Astrocyte (in vitro differentiated cells and primary cell): Measurements from ENCODE around the gene PRF1. TPM values are rescaled to one million over a fixed set of nuclear protein-coding genes. Genes with fewer than 3 reads are reported as not detected.

ENCODE experiments used
- DNase-seq: peaks from one replicate; pipeline ENCODE4 v3.0.0-alpha.2; 2010; ENCODE audit warnings: low read depth
- FAIRE-seq: peaks from 2 replicates; lab custom pipeline; 2011; peaks lifted over from hg19 to GRCh38; lab: Jason Lieb, UNC
- H2AFZ ChIP-seq: 2 replicates; pipeline ENCODE4 v1.6.0; 2012; ENCODE audit warnings: low read depth, low read length, inconsistent platforms
- H3K27ac ChIP-seq: 2 replicates; pipeline ENCODE4 v1.5.1; 2011; ENCODE audit warnings: low read depth, low read length, inconsistent platforms
- H3K27me3 ChIP-seq: 2 replicates; pipeline ENCODE4 v1.6.0; 2011; ENCODE audit warnings: low read length, inconsistent platforms; ENCODE audit not compliant: insufficient read depth
- H3K36me3 ChIP-seq: 2 replicates; pipeline ENCODE4 v1.5.1; 2011; ENCODE audit warnings: low read length, inconsistent platforms; ENCODE audit not compliant: insufficient read depth
- H3K4me1 ChIP-seq: 2 replicates; pipeline ENCODE4 v1.5.1; 2011; ENCODE audit warnings: low read length, inconsistent platforms; ENCODE audit not compliant: insufficient read depth
- H3K4me2 ChIP-seq: 2 replicates; pipeline ENCODE4 v1.6.0; 2012; ENCODE audit warnings: low read length, inconsistent platforms
- H3K4me3 ChIP-seq: 2 replicates; pipeline ENCODE4 v1.5.1; 2011; ENCODE audit warnings: low read depth, mild to moderate bottlenecking, low read length, inconsistent platforms; ENCODE audit not compliant: insufficient read depth
- H3K79me2 ChIP-seq: 2 replicates; pipeline ENCODE4 v1.6.0; 2012; ENCODE audit warnings: mild to moderate bottlenecking, low read length, inconsistent platforms; ENCODE audit not compliant: insufficient read depth
- H3K9ac ChIP-seq: 2 replicates; pipeline ENCODE4 v1.6.0; 2012; ENCODE audit warnings: mild to moderate bottlenecking, low read length, inconsistent platforms
- H3K9me3 ChIP-seq: 2 replicates; pipeline ENCODE4 v1.5.1; 2012; ENCODE audit warnings: low read depth, mild to moderate bottlenecking, low read length, inconsistent platforms; ENCODE audit not compliant: insufficient read depth
- H4K20me1 ChIP-seq: 2 replicates; pipeline ENCODE4 v1.6.0; 2012; ENCODE audit warnings: low read length, inconsistent platforms; ENCODE audit not compliant: insufficient read depth
- H3K27ac Mint-ChIP-seq: one replicate; pipeline ENCODE4 v1.8.0; 2021; ENCODE audit warnings: mild to moderate bottlenecking, mixed read lengths; ENCODE audit not compliant: unreplicated experiment
- H3K27me3 Mint-ChIP-seq: one replicate; pipeline ENCODE4 v1.8.0; 2021; ENCODE audit warnings: low read depth, mixed read lengths; ENCODE audit not compliant: unreplicated experiment
- H3K36me3 Mint-ChIP-seq: one replicate; pipeline ENCODE4 v1.8.0; 2021; ENCODE audit warnings: low read depth, mixed read lengths; ENCODE audit not compliant: unreplicated experiment
- H3K4me1 Mint-ChIP-seq: one replicate; pipeline ENCODE4 v1.8.0; 2021; ENCODE audit warnings: low read depth, mixed read lengths; ENCODE audit not compliant: unreplicated experiment
- H3K4me3 Mint-ChIP-seq: one replicate; pipeline ENCODE4 v1.8.0; 2021; ENCODE audit warnings: mild to moderate bottlenecking, moderate library complexity, mixed read lengths; ENCODE audit not compliant: unreplicated experiment
- H3K9me3 Mint-ChIP-seq: one replicate; pipeline ENCODE4 v1.8.0; 2021; ENCODE audit warnings: mild to moderate bottlenecking, mixed read lengths; ENCODE audit not compliant: unreplicated experiment
- EZH2 ChIP-seq: IDR thresholded peaks from 2 replicates; pipeline ENCODE4 v1.6.1; 2012; ENCODE audit warnings: mild to moderate bottlenecking, low read length, inconsistent platforms; ENCODE audit not compliant: insufficient read depth
- total RNA-seq: library from RNA; stranded (reverse); gene quantifications from 2 replicates; pipeline ENCODE4 v1.2.1, GENCODE V29; 2021
- TF ChIP-seq, protein P1 (sequence below): IDR thresholded peaks from 2 replicates; pipeline ENCODE4 v1.5.1; 2011; ENCODE audit warnings: low read depth, mild to moderate bottlenecking, inconsistent platforms, low read length, moderate library complexity; ENCODE audit not compliant: insufficient read depth

Gene PRF1
- total RNA-seq, 1 donor from 2014 or later = 0.16 TPM

DNA sequence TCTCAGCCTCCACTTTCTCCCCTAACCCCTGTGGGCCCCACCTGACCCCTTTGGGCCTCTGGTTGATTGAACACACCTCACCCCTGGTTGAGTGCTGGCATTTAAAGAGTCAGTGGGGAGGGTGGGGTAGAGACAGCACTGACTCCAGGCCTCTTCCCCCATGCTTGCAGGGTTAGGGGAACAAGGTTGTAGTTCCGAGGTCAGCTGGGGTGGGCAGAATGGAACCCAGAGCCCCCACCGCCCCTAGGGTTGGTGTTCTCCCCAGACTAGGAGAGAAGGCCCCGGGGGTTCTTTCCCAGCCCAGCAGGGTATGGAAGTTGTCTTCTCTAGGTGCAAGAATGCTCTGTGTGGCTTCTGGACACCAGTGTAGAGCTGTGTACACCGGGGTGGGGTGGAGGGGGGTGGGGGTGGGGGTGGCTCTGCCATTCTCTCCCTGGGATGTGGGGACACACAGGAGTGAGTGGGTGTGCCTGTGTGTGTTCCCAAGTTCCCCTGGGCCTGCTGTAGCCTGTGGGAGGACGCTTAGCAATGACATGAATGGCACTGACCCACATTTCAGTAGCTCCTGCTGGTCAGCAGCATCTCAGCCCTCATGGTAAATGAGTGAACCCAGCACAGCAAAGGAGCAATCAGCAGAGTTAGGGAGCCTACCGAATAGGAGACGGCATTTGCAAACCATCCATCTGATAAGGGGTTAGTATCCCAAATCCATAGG is 33.6 kb downstream of the PRF1 start:
- no peaks in the 10 kb centered on the region for H4K20me1 ChIP-seq
- Mint-ChIP-seq H3K27ac (no peak overlapping the region), H3K36me3 (peaks cover 2% of the 10 kb centered on the region), H3K27me3 (peaks cover 48% of the 10 kb centered on the region), H3K9me3 (no peaks in the 10 kb centered on the region), H3K4me1 (no peaks in the 10 kb centered on the region), H3K4me3 (no peak overlapping the region)
- DNase-seq (no peak), FAIRE-seq (no peak)
- TF ChIP-seq, protein P1, sequence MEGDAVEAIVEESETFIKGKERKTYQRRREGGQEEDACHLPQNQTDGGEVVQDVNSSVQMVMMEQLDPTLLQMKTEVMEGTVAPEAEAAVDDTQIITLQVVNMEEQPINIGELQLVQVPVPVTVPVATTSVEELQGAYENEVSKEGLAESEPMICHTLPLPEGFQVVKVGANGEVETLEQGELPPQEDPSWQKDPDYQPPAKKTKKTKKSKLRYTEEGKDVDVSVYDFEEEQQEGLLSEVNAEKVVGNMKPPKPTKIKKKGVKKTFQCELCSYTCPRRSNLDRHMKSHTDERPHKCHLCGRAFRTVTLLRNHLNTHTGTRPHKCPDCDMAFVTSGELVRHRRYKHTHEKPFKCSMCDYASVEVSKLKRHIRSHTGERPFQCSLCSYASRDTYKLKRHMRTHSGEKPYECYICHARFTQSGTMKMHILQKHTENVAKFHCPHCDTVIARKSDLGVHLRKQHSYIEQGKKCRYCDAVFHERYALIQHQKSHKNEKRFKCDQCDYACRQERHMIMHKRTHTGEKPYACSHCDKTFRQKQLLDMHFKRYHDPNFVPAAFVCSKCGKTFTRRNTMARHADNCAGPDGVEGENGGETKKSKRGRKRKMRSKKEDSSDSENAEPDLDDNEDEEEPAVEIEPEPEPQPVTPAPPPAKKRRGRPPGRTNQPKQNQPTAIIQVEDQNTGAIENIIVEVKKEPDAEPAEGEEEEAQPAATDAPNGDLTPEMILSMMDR = no peak
- TF ChIP-seq EZH2 = no peak
- no peaks in the 10 kb centered on the region for H3K79me2 ChIP-seq
- H2AFZ ChIP-seq = no peak overlapping the region
- H3K4me2 ChIP-seq = no peak overlapping the region
- no peaks in the 10 kb centered on the region for H3K9me3 ChIP-seq
- peaks cover 4% of the 10 kb centered on the region for H3K27me3 ChIP-seq
- H3K4me1 ChIP-seq = no peaks in the 10 kb centered on the region
- H3K9ac ChIP-seq = no peak overlapping the region
- no peak overlapping the region for H3K4me3 ChIP-seq
- no peaks in the 10 kb centered on the region for H3K36me3 ChIP-seq
- no peak overlapping the region for H3K27ac ChIP-seq

DNA sequence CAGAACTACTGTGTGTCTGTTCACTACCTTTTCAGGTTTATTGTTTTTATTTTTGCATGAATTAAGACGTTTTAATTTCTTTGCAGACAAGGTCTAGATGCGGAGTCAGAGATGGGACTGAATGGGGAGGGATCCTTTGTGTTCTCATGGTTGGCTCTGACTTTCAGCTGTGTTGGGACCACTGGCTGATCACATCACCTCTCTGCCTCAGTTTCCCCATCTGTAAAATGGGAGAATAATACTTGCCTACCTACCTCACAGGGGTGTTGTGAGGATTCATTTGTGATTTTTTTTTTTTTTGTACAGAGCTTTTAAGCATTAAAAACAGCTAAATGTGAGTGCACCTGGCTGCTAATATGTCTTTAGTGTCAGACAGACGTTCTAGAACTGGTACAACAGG is 34.4 kb downstream of the PRF1 start:
- Histone ChIP-seq H2AFZ (no peak overlapping the region), H3K9me3 (no peaks in the 10 kb centered on the region), H3K4me2 (no peak overlapping the region), H3K79me2 (no peaks in the 10 kb centered on the region), H3K4me1 (no peaks in the 10 kb centered on the region), H3K4me3 (no peak overlapping the region), H3K9ac (no peak overlapping the region), H3K36me3 (no peaks in the 10 kb centered on the region), H3K27ac (no peak overlapping the region), H3K27me3 (peaks cover 4% of the 10 kb centered on the region), H4K20me1 (no peaks in the 10 kb centered on the region)
- H3K36me3 Mint-ChIP-seq = peaks cover 2% of the 10 kb centered on the region
- H3K27ac Mint-ChIP-seq = no peak overlapping the region
- DNase-seq (no peak), FAIRE-seq (no peak)
- H3K4me3 Mint-ChIP-seq = no peak overlapping the region
- peaks cover 54% of the 10 kb centered on the region for H3K27me3 Mint-ChIP-seq
- H3K9me3 Mint-ChIP-seq = no peaks in the 10 kb centered on the region
- H3K4me1 Mint-ChIP-seq = no peaks in the 10 kb centered on the region
- no peak for TF ChIP-seq EZH2
- TF ChIP-seq, protein P1 = no peak

DNA sequence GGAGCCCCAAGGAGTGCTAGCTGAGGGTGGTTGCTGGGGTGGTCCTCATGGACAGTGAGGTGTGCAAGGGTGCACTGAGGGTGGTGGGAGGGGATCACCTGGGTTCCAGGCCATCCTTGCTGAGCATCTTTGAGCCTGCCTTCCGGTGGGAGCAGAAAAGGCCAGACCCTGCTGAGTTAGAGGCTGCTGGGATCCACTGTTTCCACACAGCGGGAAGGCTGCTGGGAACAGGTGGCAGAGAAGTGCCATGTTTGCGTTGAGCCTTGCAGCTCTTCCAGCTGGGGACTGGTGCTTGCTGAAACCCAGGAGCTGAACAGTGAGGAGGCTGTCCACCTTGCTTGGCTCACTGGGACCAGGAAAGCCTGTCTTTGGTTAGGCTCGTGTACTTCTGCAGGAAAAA is 34.9 kb downstream of the PRF1 start:
- no peak for FAIRE-seq
- Histone ChIP-seq H3K4me2 (no peak overlapping the region), H3K36me3 (no peaks in the 10 kb centered on the region), H3K4me1 (no peaks in the 10 kb centered on the region), H3K79me2 (no peaks in the 10 kb centered on the region), H3K9me3 (no peaks in the 10 kb centered on the region), H4K20me1 (no peaks in the 10 kb centered on the region), H3K9ac (no peak overlapping the region), H3K27ac (no peak overlapping the region), H2AFZ (no peak overlapping the region), H3K27me3 (peaks cover 4% of the 10 kb centered on the region), H3K4me3 (no peak overlapping the region)
- H3K4me3 Mint-ChIP-seq = no peak overlapping the region
- H3K27me3 Mint-ChIP-seq = peaks cover 57% of the 10 kb centered on the region
- H3K27ac Mint-ChIP-seq = no peak overlapping the region
- no peaks in the 10 kb centered on the region for H3K9me3 Mint-ChIP-seq
- H3K36me3 Mint-ChIP-seq = peaks cover 2% of the 10 kb centered on the region
- DNase-seq = no peak
- TF ChIP-seq, protein P1 = no peak
- no peak for TF ChIP-seq EZH2
- no peaks in the 10 kb centered on the region for H3K4me1 Mint-ChIP-seq
